C4-2B (cell line): ENCODE results near the gene DDAH2.

ENCODE experiments used
- H3K27ac ChIP-seq: fragments of 450-650 bp; 2 replicates; pipeline ENCODE4 v1.5.1; 2017
- CTCF ChIP-seq: fragments of 450-650 bp; conservative IDR thresholded peaks from 2 replicates; pipeline ENCODE4 v1.5.1; 2017; ENCODE audit warnings: mild to moderate bottlenecking
- ZFX ChIP-seq: fragments of 450-650 bp; IDR thresholded peaks from 2 replicates; pipeline ENCODE4 v1.6.1; 2017

DDAH2 gene

GRCh38 chr6:31680226-31681134, 48.6 kb downstream of the DDAH2 start, which contains the start of gene LY6G5C:
Gene LY6G5C, minus strand, starts transcription at chr6:31681067. Its CDS starts 694 bp downstream, at chr6:31680373.
- TF ChIP-seq CTCF: peak; percentile 86
- no peak for TF ChIP-seq ZFX
- H3K27ac ChIP-seq: no peak within 1 kb of the TSS

- TF ChIP-seq CTCF: no peak
- no peak for TF ChIP-seq ZFX
- H3K27ac ChIP-seq: no peak overlapping the region
Measured at GRCh38 chr6:31677955-31678354, 51.1 kb downstream of the DDAH2 start.
